Chondrocyte (in vitro differentiated cells): ENCODE measurements around the gene PPA2. TPM values are rescaled to one million over a fixed set of nuclear protein-coding genes. Genes with fewer than 3 reads are reported as not detected.

Source experiments
- DNase-seq: peaks from one replicate; pipeline ENCODE4 v3.0.0; 2021; ENCODE audit warnings: mixed read lengths, low spot score
- H3K27ac Mint-ChIP-seq: one replicate; pipeline ENCODE4 v1.8.0; 2021; ENCODE audit warnings: mild to moderate bottlenecking, moderate library complexity, mixed read lengths; ENCODE audit not compliant: unreplicated experiment
- H3K27me3 Mint-ChIP-seq: 2 replicates; pipeline ENCODE4 v1.8.0; 2021; ENCODE audit warnings: low read depth, mixed read lengths
- H3K36me3 Mint-ChIP-seq: 2 replicates; pipeline ENCODE4 v1.8.0; 2021; ENCODE audit warnings: low read depth, mixed read lengths
- H3K4me1 Mint-ChIP-seq: 2 replicates; pipeline ENCODE4 v1.8.0; 2021; ENCODE audit warnings: low read depth, mild to moderate bottlenecking, mixed read lengths
- H3K4me3 Mint-ChIP-seq: one replicate; pipeline ENCODE4 v1.8.0; 2021; ENCODE audit warnings: mild to moderate bottlenecking, moderate library complexity, mixed read lengths; ENCODE audit not compliant: unreplicated experiment
- H3K9me3 Mint-ChIP-seq: 2 replicates; pipeline ENCODE4 v1.8.0; 2021; ENCODE audit warnings: low read depth, mixed read lengths
- total RNA-seq: library from RNA; stranded (reverse); gene quantifications from 3 replicates; pipeline ENCODE4 v1.2.1, GENCODE V29; 2021
- TF ChIP-seq, protein P1 (sequence below): fragments of 200-600 bp; sonication (generic); IDR thresholded peaks from 2 replicates; pipeline ENCODE4 v1.5.0; 2021; ENCODE audit warnings: antibody characterized with exemption, mild to moderate bottlenecking, moderate library complexity

The PPA2 gene
- total RNA-seq, 1 donor from 2014 or later = 61.9 TPM

GRCh38 chr4:105346869-105347268 lies 127.0 kb downstream of the PPA2 start:
- no peak overlapping the region for H3K27ac Mint-ChIP-seq
- H3K9me3 Mint-ChIP-seq = no peaks in the 10 kb centered on the region
- H3K36me3 Mint-ChIP-seq = no peaks in the 10 kb centered on the region
- H3K4me3 Mint-ChIP-seq = no peak overlapping the region
- no peak for DNase-seq
- peaks cover 6% of the 10 kb centered on the region for H3K4me1 Mint-ChIP-seq
- TF ChIP-seq, protein P1, sequence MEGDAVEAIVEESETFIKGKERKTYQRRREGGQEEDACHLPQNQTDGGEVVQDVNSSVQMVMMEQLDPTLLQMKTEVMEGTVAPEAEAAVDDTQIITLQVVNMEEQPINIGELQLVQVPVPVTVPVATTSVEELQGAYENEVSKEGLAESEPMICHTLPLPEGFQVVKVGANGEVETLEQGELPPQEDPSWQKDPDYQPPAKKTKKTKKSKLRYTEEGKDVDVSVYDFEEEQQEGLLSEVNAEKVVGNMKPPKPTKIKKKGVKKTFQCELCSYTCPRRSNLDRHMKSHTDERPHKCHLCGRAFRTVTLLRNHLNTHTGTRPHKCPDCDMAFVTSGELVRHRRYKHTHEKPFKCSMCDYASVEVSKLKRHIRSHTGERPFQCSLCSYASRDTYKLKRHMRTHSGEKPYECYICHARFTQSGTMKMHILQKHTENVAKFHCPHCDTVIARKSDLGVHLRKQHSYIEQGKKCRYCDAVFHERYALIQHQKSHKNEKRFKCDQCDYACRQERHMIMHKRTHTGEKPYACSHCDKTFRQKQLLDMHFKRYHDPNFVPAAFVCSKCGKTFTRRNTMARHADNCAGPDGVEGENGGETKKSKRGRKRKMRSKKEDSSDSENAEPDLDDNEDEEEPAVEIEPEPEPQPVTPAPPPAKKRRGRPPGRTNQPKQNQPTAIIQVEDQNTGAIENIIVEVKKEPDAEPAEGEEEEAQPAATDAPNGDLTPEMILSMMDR = no peak
- no peaks in the 10 kb centered on the region for H3K27me3 Mint-ChIP-seq

DNA sequence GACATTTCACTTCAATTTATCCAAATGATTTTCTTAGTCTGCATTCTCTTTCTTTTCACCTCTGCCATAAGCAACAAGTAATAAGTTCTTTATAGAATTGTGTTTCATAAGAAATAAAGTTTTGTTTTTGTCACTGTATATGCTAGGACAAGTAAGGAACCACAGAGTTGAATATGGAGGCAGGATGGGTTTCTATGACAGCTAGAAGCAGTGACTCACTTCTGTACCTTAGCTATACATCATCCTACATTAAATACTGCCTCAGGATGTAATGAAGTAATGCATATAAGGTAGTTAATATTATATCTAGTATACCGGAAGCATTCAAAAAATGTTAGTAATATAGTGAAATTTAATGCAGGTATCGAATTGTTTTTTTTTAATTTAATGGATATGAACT lies 128.0 kb downstream of the PPA2 start:
- H3K36me3 Mint-ChIP-seq = no peaks in the 10 kb centered on the region
- H3K27me3 Mint-ChIP-seq = no peaks in the 10 kb centered on the region
- no peak overlapping the region for H3K27ac Mint-ChIP-seq
- TF ChIP-seq, protein P1 = no peak
- peaks cover 6% of the 10 kb centered on the region for H3K4me1 Mint-ChIP-seq
- H3K9me3 Mint-ChIP-seq = no peaks in the 10 kb centered on the region
- no peak overlapping the region for H3K4me3 Mint-ChIP-seq
- no peak for DNase-seq

GRCh38 chr4:105345358-105345757 lies 128.5 kb downstream of the PPA2 start:
- no peak overlapping the region for H3K4me3 Mint-ChIP-seq
- no peaks in the 10 kb centered on the region for H3K9me3 Mint-ChIP-seq
- H3K27ac Mint-ChIP-seq = no peak overlapping the region
- H3K4me1 Mint-ChIP-seq = peaks cover 6% of the 10 kb centered on the region
- no peak for DNase-seq
- no peaks in the 10 kb centered on the region for H3K27me3 Mint-ChIP-seq
- no peaks in the 10 kb centered on the region for H3K36me3 Mint-ChIP-seq
- TF ChIP-seq, protein P1 = no peak

DNA sequence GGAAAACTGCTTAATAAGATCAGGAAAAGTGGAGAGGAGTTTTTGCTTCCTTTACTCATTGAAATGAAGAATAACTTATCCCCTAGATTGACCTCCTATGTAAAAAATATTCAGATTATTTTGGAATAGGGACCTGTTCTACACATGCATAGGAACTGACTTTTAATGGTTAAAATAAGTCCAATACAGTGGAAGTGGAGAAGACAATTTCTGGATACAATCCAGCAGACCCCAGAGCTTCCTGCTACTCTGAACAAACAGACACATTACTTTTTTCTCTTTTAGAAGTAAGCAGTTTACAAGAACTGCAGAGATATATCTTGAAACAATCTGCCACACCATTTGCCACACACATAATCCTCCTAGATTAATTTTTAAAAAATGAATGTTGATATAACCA lies 129.7 kb downstream of the PPA2 start:
- Mint-ChIP-seq H3K9me3 (no peaks in the 10 kb centered on the region), H3K27ac (no peak overlapping the region), H3K4me1 (peaks cover 6% of the 10 kb centered on the region), H3K27me3 (no peaks in the 10 kb centered on the region), H3K36me3 (no peaks in the 10 kb centered on the region), H3K4me3 (no peak overlapping the region)
- TF ChIP-seq, protein P1 = no peak
- no peak for DNase-seq

- H3K27ac Mint-ChIP-seq = no peak overlapping the region
- H3K36me3 Mint-ChIP-seq = no peaks in the 10 kb centered on the region
- H3K4me1 Mint-ChIP-seq = peaks cover 6% of the 10 kb centered on the region
- H3K9me3 Mint-ChIP-seq = no peaks in the 10 kb centered on the region
- no peak overlapping the region for H3K4me3 Mint-ChIP-seq
- TF ChIP-seq, protein P1 = no peak
- DNase-seq = no peak
- no peaks in the 10 kb centered on the region for H3K27me3 Mint-ChIP-seq
Measured at GRCh38 chr4:105343146-105343931, 130.5 kb downstream of the PPA2 start.
